Measurements from ENCODE around the gene ZNF428. TPM values are rescaled to one million over a fixed set of nuclear protein-coding genes. Genes with fewer than 3 reads are reported as not detected.
"Not testable (repeated sequence)": the region's sequence is repeated elsewhere in the genome, so short reads cannot be mapped to it uniquely, and the experiment has no call there.

ZNF428 gene
- total RNA-seq, 1 donor from 2014 or later: 52.5 TPM

DNA sequence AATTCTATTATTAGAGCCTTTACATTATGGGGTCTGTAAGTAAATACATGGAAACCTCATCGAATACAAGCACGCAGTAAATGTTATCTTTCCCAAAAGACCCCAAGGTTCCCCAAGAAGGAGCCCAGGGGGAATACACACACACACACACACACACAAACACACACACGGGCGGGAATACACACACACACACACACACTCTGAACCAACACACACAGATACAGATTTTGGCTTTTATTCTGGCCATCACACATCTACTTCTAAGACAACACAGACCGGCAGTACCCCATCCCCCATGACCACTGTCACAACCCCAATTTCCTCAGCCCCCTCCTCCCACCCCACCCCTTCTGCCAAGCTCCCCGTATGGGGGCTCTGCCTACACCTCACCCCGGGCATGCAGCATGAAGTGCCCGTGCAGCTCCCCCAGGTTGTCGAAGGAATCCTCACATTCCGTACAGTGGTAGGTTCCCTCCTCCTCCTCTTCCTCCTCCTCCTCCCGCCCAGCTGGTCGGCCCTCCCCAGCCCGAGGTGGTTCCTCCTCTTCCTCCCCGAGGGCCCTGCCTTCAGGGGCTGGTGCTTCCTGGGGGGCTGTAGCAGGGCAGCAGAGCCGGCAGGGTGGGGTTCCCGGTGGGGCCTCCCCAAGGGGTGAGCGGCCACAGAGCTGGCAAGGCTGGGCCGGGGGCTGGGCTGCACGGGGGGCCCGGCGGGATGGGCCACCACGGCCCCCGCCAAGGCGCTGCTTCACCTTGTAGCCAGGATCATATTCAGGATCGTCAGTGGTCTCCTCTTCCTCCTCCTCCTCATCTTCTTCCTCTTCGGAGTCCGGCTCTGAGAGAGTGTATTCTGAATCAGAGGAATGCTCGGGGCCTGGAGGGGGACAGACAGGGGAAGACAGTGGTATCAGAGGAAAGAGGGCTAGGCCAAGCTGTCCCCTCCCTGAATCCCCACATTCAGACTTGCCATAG is 11.9 kb downstream of the ZNF428 start:
- H3K9me3 Mint-ChIP-seq (ENCODE audit: low read depth): no peaks in the 10 kb centered on the region
- H3K4me3 Mint-ChIP-seq (ENCODE audit: unreplicated experiment): no peak overlapping the region
- TF ChIP-seq, protein P1, sequence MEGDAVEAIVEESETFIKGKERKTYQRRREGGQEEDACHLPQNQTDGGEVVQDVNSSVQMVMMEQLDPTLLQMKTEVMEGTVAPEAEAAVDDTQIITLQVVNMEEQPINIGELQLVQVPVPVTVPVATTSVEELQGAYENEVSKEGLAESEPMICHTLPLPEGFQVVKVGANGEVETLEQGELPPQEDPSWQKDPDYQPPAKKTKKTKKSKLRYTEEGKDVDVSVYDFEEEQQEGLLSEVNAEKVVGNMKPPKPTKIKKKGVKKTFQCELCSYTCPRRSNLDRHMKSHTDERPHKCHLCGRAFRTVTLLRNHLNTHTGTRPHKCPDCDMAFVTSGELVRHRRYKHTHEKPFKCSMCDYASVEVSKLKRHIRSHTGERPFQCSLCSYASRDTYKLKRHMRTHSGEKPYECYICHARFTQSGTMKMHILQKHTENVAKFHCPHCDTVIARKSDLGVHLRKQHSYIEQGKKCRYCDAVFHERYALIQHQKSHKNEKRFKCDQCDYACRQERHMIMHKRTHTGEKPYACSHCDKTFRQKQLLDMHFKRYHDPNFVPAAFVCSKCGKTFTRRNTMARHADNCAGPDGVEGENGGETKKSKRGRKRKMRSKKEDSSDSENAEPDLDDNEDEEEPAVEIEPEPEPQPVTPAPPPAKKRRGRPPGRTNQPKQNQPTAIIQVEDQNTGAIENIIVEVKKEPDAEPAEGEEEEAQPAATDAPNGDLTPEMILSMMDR (IDR thresholded peaks at IDR 0.05): no peak
- peaks cover 8% of the 10 kb centered on the region for H3K4me1 Mint-ChIP-seq (ENCODE audit: low read depth)
- no peaks in the 10 kb centered on the region for H3K27me3 Mint-ChIP-seq (ENCODE audit: low read depth)
- no peak for DNase-seq (ENCODE audit: low spot score)
- H3K36me3 Mint-ChIP-seq (ENCODE audit: low read depth): peaks cover 12% of the 10 kb centered on the region
- H3K27ac Mint-ChIP-seq (ENCODE audit: unreplicated experiment): no peak overlapping the region

DNA sequence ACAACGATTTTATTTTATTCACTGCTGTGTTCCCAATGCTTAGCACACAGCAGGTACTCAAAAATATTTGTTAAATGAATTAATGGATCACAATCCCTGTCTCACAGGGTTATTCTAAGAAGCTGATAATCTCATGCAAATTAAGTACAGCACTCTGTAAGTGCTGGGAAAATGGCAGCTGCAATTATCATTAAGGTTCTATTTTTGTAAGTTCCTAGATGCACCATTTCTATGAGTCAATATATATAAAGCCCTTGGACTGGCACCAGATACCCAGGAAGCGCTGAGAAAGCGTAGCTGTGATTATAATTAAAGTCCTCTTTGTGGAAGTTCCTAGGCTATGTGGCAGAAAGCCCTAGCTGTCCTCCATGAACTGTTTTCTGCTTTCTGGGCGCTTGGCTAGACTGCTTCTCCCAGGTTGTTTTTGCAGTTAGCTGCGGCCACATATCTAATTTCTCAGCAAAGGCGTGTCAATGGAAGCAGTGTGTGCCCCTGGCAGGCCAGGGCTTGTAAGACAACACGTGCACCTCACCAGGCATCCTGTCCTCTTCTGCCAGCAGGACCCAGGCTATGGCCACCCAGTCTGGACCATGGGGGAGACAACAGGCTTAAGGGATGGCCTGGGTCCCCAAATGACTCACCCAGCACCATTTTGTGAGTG is 12.7 kb downstream of the ZNF428 start:
- no peak overlapping the region for H3K4me3 Mint-ChIP-seq (ENCODE audit: unreplicated experiment)
- H3K27ac Mint-ChIP-seq (ENCODE audit: unreplicated experiment): no peak overlapping the region

DNA sequence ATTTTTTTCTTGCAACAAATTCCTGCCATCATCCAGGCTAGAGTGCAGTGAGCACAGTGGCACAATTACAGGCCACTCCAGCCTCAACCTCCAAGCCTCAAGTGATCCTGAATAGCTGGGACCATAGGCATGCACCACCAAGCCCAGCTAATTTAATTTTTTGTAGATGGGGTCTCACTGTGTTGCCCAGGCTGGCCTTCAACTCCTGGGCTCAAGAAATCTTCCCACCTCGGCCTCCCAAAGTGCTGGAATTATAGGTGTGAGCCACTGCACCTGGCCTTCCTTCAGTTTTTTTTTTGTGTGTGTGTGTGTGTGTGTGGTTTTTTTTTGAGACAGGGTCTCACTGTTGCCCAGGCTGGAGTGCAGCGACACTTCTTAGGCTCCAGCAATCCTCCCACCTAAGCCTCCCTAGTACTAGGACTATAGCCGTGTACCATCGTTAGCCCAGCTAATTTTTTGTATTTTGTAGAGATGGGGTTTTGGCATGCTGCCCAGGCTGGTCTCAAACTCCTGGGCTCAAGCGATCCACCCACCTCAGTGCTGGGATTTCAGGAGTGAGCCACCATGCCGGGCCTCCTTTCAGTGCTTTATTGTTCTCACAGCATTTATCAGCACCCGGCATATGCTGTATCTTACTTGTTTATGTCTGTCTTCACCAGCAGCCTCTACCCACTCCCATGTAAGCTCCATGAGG is 13.4 kb downstream of the ZNF428 start:
- TF ChIP-seq, protein P1 (IDR thresholded peaks at IDR 0.05): no peak
- Mint-ChIP-seq H3K27ac (ENCODE audit: unreplicated experiment) (no peak overlapping the region), H3K36me3 (ENCODE audit: low read depth) (peaks cover 5% of the 10 kb centered on the region), H3K9me3 (ENCODE audit: low read depth) (no peaks in the 10 kb centered on the region), H3K4me3 (ENCODE audit: unreplicated experiment) (no peak overlapping the region), H3K27me3 (ENCODE audit: low read depth) (no peaks in the 10 kb centered on the region), H3K4me1 (ENCODE audit: low read depth) (peaks cover 7% of the 10 kb centered on the region)
- DNase-seq (ENCODE audit: low spot score): no peak

More for the DNA sequence above, 12.7 kb downstream of the ZNF428 start:
- no peak for DNase-seq (ENCODE audit: low spot score)
- H3K4me1 Mint-ChIP-seq (ENCODE audit: low read depth): peaks cover 8% of the 10 kb centered on the region
- TF ChIP-seq, protein P1 (IDR thresholded peaks at IDR 0.05): no peak
- H3K36me3 Mint-ChIP-seq (ENCODE audit: low read depth): peaks cover 6% of the 10 kb centered on the region
- H3K27me3 Mint-ChIP-seq (ENCODE audit: low read depth): no peaks in the 10 kb centered on the region
- H3K9me3 Mint-ChIP-seq (ENCODE audit: low read depth): no peaks in the 10 kb centered on the region

DNA sequence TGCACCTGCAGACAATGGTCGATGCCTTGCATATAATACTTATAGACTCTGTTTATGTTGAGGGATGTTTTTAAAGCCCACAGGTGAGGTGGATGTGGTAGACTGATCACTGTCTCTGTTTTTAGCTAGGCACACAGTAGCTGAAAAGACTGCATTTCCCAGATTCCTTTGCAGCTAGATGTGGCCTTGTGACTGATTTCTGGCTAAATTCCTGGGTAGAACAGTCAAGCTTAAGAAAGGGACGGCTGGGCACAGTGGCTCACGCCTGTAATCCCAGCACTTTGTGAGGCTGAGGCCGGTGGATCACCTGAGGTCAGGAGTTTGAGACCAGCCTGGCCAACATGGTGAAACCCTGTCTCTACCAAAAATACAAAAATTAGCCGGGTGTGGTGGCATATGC is 19.1 kb downstream of the ZNF428 start:
- DNase-seq (ENCODE audit: low spot score); H3K27me3 Mint-ChIP-seq (ENCODE audit: low read depth); H3K27ac Mint-ChIP-seq (ENCODE audit: unreplicated experiment); H3K4me3 Mint-ChIP-seq (ENCODE audit: unreplicated experiment); H3K36me3 Mint-ChIP-seq (ENCODE audit: low read depth); H3K9me3 Mint-ChIP-seq (ENCODE audit: low read depth): not testable (repeated sequence)
- peaks cover 22% of the 10 kb centered on the region for H3K4me1 Mint-ChIP-seq (ENCODE audit: low read depth)

DNA sequence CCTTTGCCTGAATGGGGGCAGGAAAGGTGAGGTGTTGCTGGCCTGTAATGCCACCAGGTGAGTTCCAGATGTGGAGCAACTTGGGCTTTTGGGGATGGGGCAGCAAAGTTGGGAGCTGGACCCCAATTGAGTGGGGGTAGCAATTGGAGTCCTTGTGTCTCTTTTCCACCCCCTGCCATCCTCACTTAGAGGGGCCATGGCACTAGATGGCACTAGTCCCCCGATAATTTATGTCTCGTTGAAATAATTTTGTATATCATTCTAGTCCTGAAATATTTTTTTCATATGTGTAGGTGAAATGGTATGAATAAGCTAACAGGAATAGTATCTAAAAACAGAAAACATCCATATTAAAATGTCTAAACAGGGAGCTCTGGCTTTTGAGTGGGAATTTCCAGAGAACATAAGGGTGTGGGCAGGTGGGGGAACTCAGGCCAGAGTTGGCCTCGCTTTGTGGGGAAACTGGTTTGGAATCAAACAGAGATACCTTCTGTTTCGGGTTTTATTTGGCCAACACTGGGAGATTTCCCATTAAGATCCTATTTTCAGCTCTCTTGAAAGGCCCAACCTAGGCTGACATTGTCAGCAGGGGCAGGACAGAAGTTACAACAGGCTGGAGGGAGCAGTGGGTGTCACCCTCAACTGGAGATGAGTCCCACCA is 19.7 kb downstream of the ZNF428 start:
- Mint-ChIP-seq H3K27me3 (ENCODE audit: low read depth) (no peaks in the 10 kb centered on the region), H3K9me3 (ENCODE audit: low read depth) (no peaks in the 10 kb centered on the region), H3K4me3 (ENCODE audit: unreplicated experiment) (no peak overlapping the region), H3K27ac (ENCODE audit: unreplicated experiment) (no peak overlapping the region), H3K4me1 (ENCODE audit: low read depth) (peaks cover 22% of the 10 kb centered on the region), H3K36me3 (ENCODE audit: low read depth) (peaks cover 2% of the 10 kb centered on the region)
- DNase-seq (ENCODE audit: low spot score): no peak
- TF ChIP-seq, protein P1 (IDR thresholded peaks at IDR 0.05): peak; percentile 26

Measured in chondrocyte (in vitro differentiated cells).